CD4-positive, alpha-beta T cell treated with Interleukin-4 for 1 hour (primary cell): ENCODE measurements around the gene RBBP8.

Experiments used
- DNase-seq, 2 donors: peaks; one replicate each; pipeline ENCODE4 v3.0.0-alpha.2; 2020 to 2022

Gene RBBP8

DNA sequence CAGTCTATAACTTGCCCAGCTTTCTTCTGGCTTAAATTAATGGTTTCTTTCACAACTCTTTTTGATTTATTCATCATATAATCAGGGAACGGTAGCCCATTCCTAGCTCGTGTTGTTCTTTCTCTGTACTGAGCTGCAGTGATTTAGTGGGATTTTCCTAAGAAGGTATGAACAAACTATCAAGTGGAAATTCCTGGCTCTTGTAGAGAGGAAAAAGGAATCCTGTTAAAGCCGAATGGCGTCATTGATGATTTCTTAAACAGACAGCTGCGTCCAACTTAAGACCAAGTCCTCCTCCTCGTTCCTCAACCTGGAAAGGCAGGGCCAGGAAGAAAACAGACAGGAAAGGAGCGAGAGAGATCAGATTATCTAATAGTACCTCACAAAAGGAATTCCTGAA is 132.9 kb downstream of the RBBP8 start:
- DNase-seq: no peak

GRCh38 chr18:23066504-23067039 is 133.4 kb downstream of the RBBP8 start:
- no peak for DNase-seq

GRCh38 chr18:23067236-23067635 is 134.1 kb downstream of the RBBP8 start:
- no peak for DNase-seq

GRCh38 chr18:23068011-23068410 is 134.9 kb downstream of the RBBP8 start:
- DNase-seq: no peak

GRCh38 chr18:23068570-23069310 is 135.6 kb downstream of the RBBP8 start:
- no peak for DNase-seq

GRCh38 chr18:23069481-23069880 is 136.4 kb downstream of the RBBP8 start:
- peak; percentile 51 to 54 for DNase-seq

DNA sequence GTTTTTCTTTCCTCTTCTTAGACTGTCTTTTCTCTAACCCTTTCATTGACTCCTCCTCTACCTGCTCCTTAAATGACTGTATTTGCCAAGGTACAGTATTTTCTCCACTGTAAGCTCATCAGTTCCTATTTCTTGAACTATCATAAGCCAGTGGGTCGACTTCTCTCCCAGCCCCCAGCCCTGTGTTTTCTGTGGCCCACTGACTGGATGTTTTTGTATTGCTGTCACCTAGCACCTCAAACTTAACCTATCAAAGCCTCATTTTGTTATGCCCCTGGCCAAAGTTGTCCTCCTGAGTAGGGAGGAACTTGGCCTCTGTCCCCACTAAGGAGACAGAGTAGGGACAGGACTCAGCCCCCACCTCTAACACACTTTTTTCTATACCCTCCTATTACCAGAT is 136.8 kb downstream of the RBBP8 start:
- DNase-seq: no peak

GRCh38 chr18:23071285-23071684 is 138.2 kb downstream of the RBBP8 start:
- peak; percentile 85 to 86 for DNase-seq

DNA sequence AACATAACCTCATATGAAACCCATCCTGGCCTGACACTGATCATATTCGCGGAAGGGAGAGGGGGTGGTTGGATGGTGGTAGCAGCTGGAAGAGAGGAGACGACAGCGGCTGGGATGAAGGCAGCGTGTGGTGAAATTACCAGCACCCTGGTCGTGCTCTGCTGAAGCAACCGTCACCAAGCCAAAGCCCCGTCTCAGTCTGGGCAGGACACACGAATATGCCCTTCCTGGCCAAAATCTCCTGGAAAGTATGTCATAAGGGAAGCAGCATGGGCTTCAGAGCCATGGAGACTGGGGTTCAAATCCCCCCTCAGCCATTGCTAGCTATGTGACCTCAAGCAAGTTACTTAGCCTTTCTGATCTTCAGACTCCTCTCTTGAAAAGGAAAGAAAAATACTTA is 139.0 kb downstream of the RBBP8 start:
- no peak for DNase-seq

- no peak for DNase-seq
Observed at GRCh38 chr18:23073996-23074606, 141.0 kb downstream of the RBBP8 start.
